Mesothelial cell of epicardium (in vitro differentiated cells): ENCODE data around the gene ST7. TPM values are rescaled to one million over a fixed set of nuclear protein-coding genes. Genes with fewer than 3 reads are reported as not detected.

ENCODE experiments used
- DNase-seq, 2 experiments: peaks; one replicate each; pipeline ENCODE4 v3.0.0; 2021; ENCODE audit warnings: low spot score in 2 of 2; ENCODE audit not compliant: unreplicated experiment in 2 of 2
- H3K27ac Mint-ChIP-seq: 2 replicates; pipeline ENCODE4 v1.8.0; 2021; ENCODE audit warnings: mixed read lengths
- H3K27me3 Mint-ChIP-seq: 2 replicates; pipeline ENCODE4 v1.8.0; 2021; ENCODE audit warnings: low read depth, mixed read lengths
- H3K36me3 Mint-ChIP-seq: 2 replicates; pipeline ENCODE4 v1.8.0; 2021; ENCODE audit warnings: mixed read lengths
- H3K4me1 Mint-ChIP-seq: 2 replicates; pipeline ENCODE4 v1.8.0; 2021; ENCODE audit warnings: mixed read lengths
- H3K4me3 Mint-ChIP-seq: 2 replicates; pipeline ENCODE4 v1.8.0; 2021; ENCODE audit warnings: mild to moderate bottlenecking, moderate library complexity, mixed read lengths
- H3K9me3 Mint-ChIP-seq: 2 replicates; pipeline ENCODE4 v1.8.0; 2021; ENCODE audit warnings: mixed read lengths
- CTCF ChIP-seq: fragments of 200-600 bp; sonication (generic); IDR thresholded peaks from one replicate; pipeline ENCODE4 v1.5.0; 2021; ENCODE audit warnings: antibody characterized with exemption; ENCODE audit not compliant: unreplicated experiment
- total RNA-seq: library from RNA; stranded (reverse); gene quantifications from 3 replicates; pipeline ENCODE4 v1.2.1, GENCODE V29; 2021

Gene ST7
- total RNA-seq, 1 donor from 2014 or later: 40.5 TPM

DNA sequence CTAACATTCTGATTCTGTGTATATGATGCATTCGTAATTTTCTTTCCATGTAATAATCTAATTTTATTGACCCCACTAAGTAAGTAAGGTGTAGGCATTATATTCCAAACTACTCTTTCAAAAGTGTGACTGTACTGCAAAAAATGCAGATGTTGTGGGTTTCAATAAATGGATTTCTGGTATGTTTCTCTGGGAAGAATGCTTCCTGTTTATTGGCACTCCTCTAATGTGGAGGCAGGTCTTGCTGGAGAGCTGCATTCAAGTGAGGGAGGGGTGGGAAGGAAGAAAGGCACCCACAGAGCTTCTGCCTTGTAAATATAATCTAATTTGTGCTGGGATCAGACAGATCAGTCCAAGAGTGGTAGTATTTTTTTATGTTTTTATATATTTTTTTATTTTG lies 23.9 kb downstream of the ST7 start:
- no peaks in the 10 kb centered on the region for H3K4me1 Mint-ChIP-seq
- peaks cover 9% of the 10 kb centered on the region for H3K36me3 Mint-ChIP-seq
- no peak for TF ChIP-seq CTCF
- H3K9me3 Mint-ChIP-seq: peaks cover 4% of the 10 kb centered on the region
- no peak overlapping the region for H3K27ac Mint-ChIP-seq
- H3K27me3 Mint-ChIP-seq: no peaks in the 10 kb centered on the region
- no peak overlapping the region for H3K4me3 Mint-ChIP-seq
- DNase-seq: no peak

GRCh38 chr7:116978006-116978405 lies 24.7 kb downstream of the ST7 start:
- Mint-ChIP-seq H3K27me3 (no peaks in the 10 kb centered on the region), H3K4me3 (no peak overlapping the region), H3K27ac (no peak overlapping the region), H3K4me1 (no peaks in the 10 kb centered on the region), H3K36me3 (peaks cover 9% of the 10 kb centered on the region), H3K9me3 (peaks cover 4% of the 10 kb centered on the region)
- DNase-seq: no peak
- TF ChIP-seq CTCF: no peak

DNA sequence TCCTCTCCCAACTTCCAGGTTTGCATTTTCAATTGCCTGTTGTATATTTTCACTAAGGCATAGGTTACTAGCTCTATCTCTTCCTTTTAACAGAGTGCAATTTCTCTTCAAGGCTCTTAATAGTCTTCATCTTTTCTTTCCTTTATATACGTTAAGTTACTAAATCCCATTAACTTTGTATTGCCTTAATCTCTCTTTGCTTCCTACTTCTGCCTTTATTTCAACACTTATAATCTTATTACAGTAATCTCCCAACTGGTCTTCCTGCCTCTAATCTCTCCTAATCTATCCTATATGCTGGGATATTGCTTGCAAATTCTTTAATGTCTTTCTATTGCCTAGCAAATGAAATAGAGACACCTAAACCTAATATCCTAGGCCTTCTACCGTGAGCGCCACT lies 26.1 kb downstream of the ST7 start:
- Mint-ChIP-seq H3K4me1 (no peaks in the 10 kb centered on the region), H3K4me3 (no peak overlapping the region), H3K27ac (no peak overlapping the region), H3K9me3 (peaks cover 4% of the 10 kb centered on the region), H3K36me3 (peaks cover 6% of the 10 kb centered on the region), H3K27me3 (no peaks in the 10 kb centered on the region)
- no peak for DNase-seq
- TF ChIP-seq CTCF: no peak

DNA sequence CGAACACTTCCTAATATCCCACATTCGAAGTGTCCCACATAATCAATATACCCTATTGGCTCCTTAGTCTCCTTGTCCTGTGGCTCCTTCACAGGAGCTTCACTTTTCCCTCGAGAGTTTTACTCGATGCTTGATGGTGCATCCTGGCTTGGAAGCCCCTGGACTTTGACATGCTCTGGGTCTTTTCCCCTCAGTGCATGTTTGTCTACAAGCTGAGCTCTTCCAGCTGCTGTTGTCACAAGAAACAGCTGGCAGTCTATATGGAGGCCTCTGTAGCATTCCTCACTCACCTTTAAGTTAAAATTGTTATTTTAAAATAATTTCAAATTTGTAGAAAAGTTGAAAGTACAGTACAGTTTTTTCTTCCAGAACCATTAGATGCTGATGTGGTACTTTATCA lies 27.1 kb downstream of the ST7 start:
- Mint-ChIP-seq H3K36me3 (peaks cover 4% of the 10 kb centered on the region), H3K9me3 (no peaks in the 10 kb centered on the region), H3K27ac (no peak overlapping the region), H3K27me3 (no peaks in the 10 kb centered on the region), H3K4me1 (peaks cover 3% of the 10 kb centered on the region), H3K4me3 (no peak overlapping the region)
- DNase-seq: no peak
- TF ChIP-seq CTCF: no peak

DNA sequence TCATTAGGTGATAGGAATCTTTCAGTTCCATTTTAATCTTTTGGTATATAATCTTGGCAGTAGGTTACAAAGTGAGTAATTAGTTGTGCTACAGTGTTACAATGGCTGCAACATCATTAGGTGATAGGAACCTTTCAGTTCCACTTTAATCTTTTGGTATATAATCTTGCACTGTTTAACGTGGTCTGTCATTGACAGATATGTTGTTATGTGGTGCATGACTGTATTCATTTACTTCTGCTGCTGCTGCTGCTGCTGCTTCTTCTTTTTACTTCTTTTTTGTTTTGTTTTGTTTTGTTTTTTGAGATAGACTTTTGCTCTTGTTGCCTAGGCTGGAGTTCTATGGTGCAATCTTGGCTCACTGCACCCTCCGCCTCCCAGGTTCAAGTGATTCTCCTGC lies 28.6 kb downstream of the ST7 start:
- no peaks in the 10 kb centered on the region for H3K27me3 Mint-ChIP-seq
- H3K4me3 Mint-ChIP-seq: no peak overlapping the region
- H3K9me3 Mint-ChIP-seq: no peaks in the 10 kb centered on the region
- H3K4me1 Mint-ChIP-seq: peaks cover 10% of the 10 kb centered on the region
- TF ChIP-seq CTCF: no peak
- H3K27ac Mint-ChIP-seq: no peak overlapping the region
- DNase-seq: no peak
- peaks cover 4% of the 10 kb centered on the region for H3K36me3 Mint-ChIP-seq

DNA sequence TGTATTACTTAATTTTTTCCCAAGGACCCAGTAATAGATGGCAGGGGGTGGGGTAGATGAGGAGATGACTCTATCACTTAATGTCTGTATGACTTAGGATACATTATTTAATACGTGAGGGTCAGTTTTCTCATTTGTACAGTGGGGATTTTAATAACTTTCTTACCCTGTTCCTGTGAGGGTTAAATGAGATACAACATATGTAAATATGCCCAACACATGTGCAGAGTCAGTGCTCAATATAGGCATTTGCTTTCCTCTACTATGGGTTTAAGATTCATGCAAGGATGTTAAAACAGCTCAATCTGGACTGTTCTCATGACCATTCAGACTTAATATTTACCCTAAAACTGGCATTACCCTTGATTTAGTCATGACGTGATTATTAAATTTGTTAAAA lies 31.2 kb downstream of the ST7 start:
- H3K9me3 Mint-ChIP-seq: no peaks in the 10 kb centered on the region
- H3K4me1 Mint-ChIP-seq: peaks cover 10% of the 10 kb centered on the region
- no peak overlapping the region for H3K27ac Mint-ChIP-seq
- H3K27me3 Mint-ChIP-seq: no peaks in the 10 kb centered on the region
- TF ChIP-seq CTCF: no peak
- no peak overlapping the region for H3K4me3 Mint-ChIP-seq
- no peaks in the 10 kb centered on the region for H3K36me3 Mint-ChIP-seq
- no peak for DNase-seq
